HepG2 (cell line): ENCODE results near the gene PRCP.

Experiments used
- CTCF ChIP-seq: sonication (generic); formaldehyde crosslinking; IDR thresholded peaks from 2 replicates; pipeline ENCODE4 v1.5.0; 2020; ENCODE audit warnings: mild to moderate bottlenecking, missing genetic modification reagents, moderate library complexity
- EZH2 ChIP-seq: conservative IDR thresholded peaks from 2 replicates; pipeline ENCODE4 v1.6.1; 2012; ENCODE audit warnings: mild to moderate bottlenecking, low read depth, low read length, moderate library complexity
- IRX3 ChIP-seq: sonication (generic); formaldehyde crosslinking; IDR thresholded peaks from 2 replicates; pipeline ENCODE4 v1.8.1; 2023; ENCODE audit warnings: mild to moderate bottlenecking, low read depth, missing genetic modification reagents, borderline replicate concordance
- MAX ChIP-seq: IDR thresholded peaks from 2 replicates; pipeline ENCODE4 v1.6.1; 2012; ENCODE audit warnings: inconsistent platforms
- ZNF432 ChIP-seq: sonication (generic); formaldehyde crosslinking; IDR thresholded peaks from 2 replicates; pipeline ENCODE4 v1.5.0; 2020; ENCODE audit warnings: missing genetic modification reagents, mild to moderate bottlenecking, borderline replicate concordance

GRCh38 chr11:82842019-82842418 lies 58.2 kb downstream of the PRCP start:
- TF ChIP-seq IRX3 (no peak), MAX (no peak), EZH2 (no peak), ZNF432 (no peak), CTCF (CRISPR knock-in tag) (no peak)
